Stimulated activated CD8-positive, alpha-beta memory T cell treated with anti-CD3 and anti-CD28 coated beads, Interleukin-15, amount 100 ng/mL, for 48 hours (primary cell): ENCODE measurements around the gene CTPS1.

Experiments used
- DNase-seq, 2 donors: peaks; one replicate each; pipeline ENCODE4 v3.0.0-alpha.2; 2020; ENCODE audit warnings: low read depth in 2 of 2

CTPS1 gene

DNA sequence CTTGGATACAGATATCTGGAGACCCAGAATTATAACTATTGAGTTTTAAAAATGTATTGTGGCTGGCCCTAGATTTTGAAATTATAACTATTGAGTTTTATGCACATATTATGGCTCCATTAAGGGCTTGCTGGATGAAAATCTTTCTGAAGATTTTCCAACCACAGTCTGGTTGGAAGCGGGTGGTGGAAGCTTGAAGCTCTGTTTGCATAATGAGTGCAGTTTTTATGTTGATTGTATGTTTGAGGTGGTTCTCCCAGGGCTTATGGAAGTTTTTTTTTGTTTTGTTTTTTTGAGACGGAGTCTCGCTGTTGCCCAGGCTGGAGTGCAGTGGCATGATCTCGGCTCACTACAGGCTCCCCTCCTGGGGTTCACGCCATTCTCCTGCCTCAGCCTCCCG, 10.1 kb upstream of the CTPS1 start:
- no peak for DNase-seq

DNA sequence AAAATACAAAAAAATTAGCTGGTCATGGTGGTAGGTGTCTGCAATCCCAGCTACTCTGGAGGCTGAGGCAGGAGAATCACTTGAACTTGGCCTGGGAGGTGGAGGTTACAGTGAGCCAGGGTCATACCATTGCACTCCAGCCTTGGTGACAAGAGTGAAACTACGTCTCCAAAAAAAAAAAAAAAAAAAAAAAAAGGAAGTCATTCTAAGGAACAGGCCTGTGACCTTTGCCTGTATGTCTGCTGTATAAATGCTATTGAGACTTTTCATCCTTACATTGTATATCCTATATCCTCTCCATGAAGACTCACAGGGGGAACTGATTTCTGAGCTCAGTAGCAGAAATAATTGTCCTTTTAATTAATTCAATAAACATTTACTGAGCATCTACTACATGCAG, 7.5 kb upstream of the CTPS1 start:
- no peak for DNase-seq

DNA sequence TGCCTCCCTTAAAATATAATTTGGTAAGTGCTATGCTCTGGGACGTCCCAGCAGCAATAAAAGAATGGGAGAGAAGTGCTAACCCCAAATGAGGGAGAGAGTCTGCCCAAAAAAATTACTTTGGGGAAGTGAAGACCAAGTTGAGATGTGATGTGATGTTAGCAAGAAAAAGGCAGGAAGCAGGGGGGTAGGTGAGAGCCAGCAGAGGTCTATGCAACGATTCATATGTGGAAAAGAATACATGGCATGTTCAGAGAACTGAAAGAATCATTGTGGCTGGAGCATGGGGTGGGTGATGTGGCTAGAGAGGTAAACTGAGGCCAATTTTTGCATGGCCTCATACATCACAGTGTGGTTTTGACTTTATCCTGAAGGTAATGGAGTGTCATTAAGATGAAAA, 5.6 kb upstream of the CTPS1 start:
- DNase-seq, result no peak

DNA sequence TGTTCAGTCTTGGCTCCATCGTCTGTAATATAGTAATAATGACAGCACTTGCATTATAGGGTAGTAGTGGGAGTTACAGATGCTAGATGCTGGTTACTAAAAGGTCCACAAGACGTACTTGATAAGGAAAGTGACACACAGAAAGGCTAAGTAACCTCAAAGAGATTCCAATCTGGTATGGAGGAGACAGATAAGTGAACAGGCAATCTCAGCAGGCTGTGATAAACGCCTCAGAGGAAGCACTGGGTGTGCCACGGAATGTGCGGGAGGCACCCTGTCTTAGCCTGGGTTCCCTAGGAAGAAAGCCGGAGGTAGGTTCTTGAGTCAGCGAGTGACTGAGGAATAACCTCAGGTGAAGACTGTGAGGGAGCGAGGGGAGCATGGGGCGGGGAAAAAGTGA, 4.6 kb upstream of the CTPS1 start:
- DNase-seq, result no peak

DNA sequence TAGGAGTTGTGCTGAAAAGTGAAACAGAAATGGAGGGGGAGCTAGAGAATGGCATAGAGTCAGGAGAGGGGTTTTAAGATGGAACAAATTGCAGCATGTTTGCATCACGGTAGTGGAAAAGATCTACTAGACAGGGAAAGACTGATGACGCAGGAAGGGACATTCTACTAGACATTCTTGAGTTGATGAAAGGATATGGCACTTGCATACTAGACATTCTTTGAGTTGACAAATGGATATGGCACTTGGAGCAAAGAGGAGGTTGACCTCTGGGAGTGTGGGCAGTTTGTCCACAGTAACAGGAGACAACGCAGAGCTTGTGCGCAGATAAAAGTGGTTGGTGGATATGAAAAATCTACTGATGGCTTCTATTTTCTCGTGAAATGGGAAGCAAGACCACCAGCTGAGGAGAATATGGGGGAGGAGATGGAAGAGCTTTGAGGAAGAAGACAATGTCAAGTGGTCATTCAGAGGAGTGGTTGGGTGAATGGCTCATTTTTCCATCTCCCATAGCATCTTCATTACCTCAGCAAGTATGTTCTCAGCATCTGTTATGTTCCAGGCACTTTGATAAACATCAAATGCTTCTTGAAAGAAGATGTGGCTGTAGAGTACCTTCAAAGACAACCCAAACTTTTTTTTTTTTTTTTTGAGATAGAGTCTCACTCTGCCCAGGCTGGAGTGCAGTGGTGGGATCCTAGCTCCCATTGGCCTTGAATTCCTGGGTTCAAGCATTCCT, 2.4 kb upstream of the CTPS1 start:
- DNase-seq, result no peak

DNA sequence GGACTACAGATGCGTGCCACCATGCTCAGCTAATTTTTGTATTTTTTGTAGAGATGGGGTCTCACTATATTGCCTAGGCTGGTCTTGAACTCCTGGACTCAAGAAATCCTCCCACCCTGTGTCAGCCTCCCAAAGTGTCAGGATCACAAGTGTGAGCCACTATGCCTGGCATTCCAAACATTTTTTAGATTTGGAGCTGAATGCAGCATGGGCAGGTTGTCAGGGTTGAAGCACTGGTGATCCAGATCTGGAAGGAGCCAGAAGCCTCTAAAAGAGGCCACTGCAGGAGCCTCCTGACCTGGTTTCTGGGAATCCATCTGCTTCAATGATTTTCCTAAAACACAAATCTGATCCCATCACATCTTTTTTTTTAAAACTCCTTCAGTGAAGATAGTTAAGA, 1.8 kb upstream of the CTPS1 start:
- DNase-seq, result no peak

DNA sequence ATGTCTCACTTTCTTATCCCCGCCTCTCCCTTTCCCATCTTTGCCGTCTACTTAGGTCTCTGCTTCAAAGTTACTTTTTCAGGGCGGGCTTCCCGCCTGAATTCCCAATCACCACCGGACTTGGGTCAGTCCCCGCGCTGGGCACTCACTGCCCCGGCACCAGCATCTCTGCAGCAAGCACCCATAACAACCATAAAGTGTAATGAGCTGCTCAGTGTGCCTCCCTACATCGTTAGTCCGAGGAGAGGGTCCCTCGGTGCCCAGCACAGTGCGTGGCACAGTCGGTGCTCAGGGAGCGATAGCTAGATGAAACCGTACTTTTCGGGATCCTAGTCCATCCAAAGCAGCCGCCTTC, 633 bp upstream of the CTPS1 start:
- DNase-seq, result no peak

DNA sequence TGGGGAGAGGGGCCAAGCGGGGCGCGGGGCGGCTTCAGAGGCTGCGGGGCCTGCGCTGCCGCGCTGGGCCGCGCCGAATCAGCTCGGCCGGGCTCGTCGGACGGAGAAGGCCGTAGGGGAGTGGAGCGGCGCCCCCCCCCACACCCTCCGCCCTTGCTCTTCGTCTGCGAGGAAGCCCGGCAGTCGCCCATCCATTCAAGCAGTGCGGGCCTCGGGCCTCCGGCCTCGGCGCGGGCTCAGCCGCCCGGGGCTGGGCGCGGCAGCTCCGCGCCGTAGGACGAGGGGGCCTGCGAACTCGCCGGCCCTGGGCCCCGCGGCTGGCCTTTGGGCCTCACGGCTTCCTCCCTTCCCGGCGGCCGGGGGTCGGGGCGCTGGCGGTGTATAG, 564 bp downstream of the CTPS1 start:
- peak in 1 of 2 donors; percentile 17 for DNase-seq

DNA sequence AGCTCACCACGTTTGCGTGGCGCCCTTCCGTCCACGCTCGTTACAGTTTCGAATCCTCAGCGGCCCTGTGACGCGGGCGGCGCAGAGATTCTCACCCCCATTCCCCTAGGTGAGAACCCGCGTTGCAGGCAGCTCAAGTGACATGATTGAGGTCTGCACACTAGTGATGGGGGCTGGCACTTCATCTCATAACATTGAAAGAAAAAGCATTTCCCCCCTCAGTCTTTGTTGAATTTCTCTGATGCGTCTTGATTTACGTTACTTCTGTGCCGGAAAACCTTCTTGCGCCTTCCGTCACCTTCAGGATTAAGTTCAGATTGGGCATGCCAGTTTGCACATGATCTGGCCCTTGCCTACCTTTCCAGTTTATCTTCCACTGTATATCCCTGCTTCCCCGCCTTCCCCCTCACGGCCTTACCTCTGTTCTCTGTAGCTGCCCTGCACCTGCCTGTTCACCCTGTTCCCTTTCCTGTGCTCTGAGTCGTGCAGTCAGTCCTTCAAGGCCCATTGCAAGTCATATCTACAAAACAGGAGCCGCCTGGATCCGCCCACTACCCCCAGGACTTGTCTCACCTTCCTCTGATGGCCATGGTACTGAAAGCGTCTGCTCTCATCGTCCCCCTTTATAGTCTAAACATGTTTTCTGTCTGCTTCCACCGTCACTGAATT, 1.1 kb downstream of the CTPS1 start:
- peak; percentile 15 to 46 for DNase-seq

DNA sequence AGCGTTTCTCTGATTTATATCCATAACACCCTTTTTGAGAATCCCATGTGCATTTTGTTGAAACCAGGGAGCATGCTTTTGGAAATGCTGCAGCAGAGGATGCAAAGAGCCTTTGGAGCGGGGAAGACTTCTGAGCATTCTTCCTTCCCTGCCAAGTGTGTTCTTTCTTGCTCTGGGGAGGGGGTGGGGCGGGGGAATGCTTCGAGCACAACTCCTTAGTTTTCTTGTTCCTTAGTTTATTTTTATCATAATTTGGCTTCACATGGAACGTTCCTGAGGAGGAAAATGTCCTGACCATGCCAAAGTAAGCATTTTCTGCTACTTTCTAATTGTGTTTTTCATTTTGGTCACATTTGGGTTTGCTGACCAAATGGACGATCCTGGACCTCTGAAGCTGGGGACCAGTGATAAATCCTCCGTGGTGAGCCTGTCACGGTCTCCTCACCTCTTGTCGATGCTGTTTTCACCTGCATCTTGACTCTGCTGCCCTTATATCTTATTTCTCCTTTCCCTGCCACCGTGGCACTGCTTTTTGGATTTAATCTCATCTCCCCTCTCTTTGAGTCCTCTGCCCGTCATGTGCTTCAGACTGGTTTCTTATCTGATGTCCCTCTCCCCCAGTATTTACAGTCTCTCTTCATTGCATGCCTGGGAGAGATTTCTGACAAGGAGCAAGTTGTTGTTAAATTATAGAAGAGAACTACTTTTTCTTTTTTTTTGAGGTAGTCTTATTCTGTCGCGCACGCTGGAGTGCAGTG, 2.4 kb downstream of the CTPS1 start:
- DNase-seq, result no peak

DNA sequence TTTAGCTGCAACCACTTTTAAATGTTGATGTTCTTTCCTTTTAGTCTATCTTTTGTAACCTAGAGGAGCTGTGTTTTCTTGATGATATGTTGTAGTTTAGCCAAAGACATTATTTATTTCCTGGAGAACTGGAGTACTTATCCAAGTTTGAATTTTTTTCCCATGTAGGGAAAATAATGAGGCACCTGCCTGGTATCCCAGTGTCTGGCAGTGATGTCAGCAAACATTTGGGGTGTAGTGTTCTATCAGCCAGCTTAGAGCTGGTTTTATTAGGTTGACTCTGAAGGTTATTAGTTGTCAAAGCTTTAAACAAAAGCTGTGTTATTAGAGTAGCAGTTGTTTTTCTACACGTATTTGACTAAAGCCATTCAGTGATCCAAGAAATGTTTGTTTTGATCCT, 3.2 kb downstream of the CTPS1 start:
- DNase-seq, result no peak

DNA sequence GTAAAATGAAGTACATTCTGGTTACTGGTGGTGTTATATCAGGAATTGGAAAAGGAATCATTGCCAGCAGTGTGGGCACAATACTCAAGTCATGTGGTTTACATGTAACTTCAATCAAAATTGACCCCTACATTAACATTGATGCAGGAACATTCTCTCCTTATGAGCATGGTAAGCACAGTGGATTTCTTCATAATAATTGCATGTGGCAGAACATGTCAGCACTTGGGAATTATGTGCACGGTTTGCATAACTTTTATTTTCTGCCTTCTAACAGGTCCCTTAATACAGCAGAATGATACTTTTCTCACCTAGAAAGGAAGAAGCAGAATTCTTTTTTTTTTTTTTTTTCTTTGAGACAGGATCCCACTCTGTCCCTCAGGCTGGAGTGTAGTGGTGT, 3.8 kb downstream of the CTPS1 start:
- no peak for DNase-seq

DNA sequence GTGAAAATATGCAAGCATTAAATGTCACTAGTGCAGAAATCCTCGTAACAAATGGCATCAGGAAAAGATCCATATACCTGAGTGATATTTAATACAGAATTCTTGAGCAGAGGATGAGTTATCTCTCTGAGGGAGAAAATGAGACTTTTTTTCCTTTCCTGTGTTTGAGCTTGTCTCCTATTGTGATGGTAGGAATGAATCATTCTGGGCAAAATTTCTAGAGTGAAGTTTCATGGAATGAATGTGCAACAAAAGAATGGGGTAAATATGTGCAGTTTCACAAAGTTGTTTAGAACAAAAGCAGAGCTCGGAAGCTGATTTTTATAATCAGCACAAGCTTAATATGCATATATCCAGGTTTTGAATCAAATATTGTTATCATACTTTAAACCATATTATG, 4.6 kb downstream of the CTPS1 start:
- no peak for DNase-seq

DNA sequence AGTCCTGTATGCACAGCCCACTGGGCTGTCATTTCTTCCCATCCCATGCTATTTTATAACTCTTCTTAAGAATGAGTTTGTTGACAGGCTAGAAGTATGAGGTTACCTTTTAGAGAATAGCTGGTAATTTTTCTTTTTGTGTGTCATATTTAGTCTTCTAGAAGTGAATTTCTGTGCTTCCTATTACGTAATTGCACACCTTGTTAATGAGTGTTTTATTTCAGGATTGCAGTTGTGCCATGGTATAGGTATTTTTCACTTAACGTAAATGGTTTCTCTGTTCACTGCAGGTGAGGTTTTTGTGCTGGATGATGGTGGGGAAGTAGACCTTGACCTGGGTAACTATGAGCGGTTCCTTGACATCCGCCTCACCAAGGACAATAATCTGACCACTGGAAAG, 5.0 kb downstream of the CTPS1 start:
- no peak for DNase-seq

DNA sequence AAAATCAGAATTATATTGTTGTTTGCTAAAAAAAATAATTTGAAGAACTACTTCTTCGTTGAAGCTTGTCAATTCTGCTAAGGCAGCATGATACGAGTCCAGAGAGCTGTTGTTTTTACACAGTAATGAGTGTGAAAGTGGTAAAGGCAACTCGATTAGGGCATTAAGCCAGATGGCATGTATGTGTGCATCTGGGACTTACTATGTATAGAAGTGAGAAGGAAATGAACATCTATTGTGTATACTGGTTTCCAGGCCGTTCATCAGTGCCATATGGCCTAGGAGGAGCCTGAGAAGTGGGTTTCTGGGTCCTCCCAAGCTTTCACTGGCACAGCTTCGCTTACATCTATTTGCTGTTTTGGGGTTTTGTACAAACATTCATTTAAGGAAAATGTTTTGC, 5.7 kb downstream of the CTPS1 start:
- DNase-seq, result no peak

DNA sequence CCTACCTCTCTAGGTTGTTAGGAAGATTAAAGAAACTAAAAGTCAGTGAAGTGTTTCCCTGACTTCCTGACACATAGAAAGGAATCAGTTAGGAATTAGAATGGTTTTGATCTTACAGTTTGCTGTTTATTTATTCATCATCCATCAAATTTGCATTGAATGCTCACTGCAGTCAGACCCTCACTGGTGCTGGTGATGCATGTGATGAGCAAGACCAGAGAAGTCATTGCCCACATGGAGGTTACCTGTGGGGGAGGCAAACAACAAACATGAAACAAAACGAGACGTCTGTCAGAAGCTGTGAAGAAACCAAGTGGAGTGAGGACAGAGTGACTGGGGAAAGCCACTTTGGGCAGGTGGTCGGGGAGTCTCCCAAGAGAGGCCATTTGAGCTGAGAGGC, 6.4 kb downstream of the CTPS1 start:
- DNase-seq, result no peak

DNA sequence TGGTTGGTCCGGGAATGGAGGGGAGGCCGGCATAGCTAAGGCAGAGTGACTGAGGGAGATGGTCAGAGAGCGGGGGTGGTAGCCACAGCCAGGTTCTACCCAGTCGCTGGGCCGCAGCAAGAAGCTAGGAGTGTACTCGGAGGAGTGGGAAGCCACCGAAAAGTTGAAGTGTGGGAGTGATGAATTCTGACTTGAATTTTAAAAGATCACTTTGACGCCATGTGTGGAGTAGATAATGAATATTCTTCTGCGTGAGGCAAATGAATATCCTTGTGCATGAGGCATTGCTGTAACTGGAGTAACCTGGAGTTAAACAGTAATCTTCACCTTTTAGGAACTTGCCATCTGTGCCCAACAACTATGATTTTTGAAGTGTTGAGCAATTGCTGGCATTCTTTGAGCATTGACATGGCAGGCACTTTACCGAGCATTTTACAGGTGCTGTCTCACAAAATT, 6.9 kb downstream of the CTPS1 start:
- no peak for DNase-seq

DNA sequence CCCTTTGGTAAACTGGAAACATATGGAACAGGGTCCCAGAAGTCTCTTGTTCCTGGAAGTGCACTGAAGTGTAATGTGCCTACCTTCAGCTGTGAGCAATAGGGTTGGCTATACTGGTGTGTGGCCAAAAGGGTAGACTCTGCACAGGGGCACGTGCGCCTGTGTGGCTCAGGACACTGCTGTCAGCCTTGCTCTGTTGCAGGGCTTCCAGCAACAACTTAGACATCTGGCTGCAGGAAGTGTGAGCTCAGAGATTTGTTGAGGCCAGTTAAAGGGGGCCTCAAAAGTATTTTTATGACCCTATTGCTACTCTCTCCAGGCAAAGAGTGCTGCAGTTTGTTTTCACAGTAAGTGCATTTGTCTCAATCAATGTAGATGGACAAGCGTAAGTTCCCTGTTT, 7.5 kb downstream of the CTPS1 start:
- DNase-seq, result no peak

DNA sequence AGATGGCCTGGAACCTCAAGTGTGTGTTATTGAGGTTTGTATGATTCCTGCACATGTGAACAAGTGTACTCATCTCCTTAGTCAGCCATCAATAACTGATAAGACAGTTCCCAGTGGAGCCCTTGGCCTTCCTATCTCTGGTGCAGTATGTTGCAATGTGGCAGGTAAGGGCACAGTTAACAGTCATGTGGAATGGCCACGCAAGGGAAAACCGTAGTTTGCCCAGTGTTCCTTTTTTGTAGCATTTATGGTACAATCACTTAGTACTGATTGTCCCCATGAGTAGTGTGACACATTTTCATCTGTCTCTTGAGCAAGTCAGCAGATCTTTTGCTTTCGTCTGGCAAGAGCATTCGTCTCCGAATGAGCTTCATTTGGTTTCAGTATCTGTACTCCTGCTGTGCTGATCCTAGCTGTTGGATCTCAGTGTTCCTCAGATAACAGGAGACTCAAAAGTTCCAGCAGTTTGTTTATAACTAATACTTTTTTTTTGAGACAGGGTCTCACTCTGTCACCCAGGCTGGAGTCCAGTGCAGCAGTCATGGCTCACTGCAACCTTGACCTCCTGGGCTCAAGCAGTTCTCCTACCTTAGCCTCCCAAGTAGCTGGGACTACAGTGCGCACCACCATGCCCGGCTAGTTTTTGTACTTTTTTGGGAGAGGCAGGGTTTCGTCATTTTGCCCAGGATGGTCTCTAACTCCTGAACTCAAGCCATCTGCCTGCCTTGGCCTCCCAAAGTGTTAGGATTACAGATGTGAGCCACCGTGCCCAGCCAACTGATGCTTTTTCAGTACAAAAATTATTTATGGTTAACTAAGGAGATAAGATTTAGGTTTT, 8.2 kb downstream of the CTPS1 start:
- DNase-seq, result no peak

DNA sequence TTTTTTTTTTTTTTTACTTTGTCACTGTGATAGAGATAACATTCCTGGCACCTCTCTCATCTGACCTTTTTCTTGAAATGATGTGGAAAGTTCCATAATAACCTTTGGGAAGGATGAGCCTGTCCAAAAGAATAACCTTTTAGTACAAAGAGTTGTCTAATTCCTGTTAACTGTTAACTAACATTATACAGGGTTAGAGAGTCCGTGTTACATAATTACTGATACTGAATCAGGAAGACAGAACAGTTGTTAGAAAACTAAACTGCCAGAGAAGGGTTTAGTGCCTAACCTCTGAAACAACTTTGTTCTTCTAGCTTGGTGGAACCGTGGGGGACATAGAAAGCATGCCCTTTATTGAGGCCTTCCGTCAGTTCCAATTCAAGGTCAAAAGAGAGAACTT, 8.8 kb downstream of the CTPS1 start:
- DNase-seq, result no peak

DNA sequence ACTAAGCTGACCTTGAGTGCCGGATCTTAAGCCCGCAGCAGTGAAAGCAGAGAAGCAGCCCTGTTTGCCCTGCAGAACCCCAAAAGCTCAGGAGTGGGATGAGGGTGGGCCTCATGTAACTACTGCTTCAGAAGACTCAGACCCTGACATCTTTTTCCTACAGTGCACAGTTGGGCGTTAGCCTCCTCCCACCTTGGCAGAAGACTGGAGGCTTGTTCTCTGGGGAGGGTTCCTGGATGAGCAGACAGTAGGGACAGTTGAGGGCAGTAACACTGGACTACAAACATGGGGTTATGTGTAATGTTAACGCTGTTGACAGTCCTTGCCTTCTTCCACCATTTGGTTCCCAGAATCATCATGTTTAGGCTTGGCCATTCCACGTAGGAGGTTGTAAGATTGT, 9.6 kb downstream of the CTPS1 start:
- DNase-seq, result no peak

DNA sequence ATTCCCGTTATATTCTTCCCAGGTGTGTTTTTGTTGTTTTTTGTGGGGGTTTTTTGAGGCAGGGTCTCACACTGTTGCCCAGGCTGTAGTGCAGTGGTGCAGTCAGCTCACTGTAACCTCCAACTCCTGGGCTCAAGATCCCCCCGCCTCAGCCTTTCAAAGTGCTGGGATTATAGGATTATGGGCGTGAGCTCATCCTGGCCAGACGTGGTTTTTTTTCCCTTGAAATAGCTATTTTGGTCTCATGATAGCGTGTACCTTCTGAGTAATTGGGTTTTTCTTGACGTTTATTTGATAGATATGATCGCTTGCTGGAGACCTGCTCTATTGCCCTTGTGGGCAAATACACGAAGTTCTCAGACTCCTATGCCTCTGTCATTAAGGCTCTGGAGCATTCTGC, 17.6 kb downstream of the CTPS1 start:
- DNase-seq, result no peak
